ENCODE data around the gene PTPRE. TPM values are rescaled to one million over a fixed set of nuclear protein-coding genes. Genes with fewer than 3 reads are reported as not detected.

PTPRE gene
- total and polyA plus RNA-seq, 2 of the 4 experiments (the other 2 are of a cell fraction): 0.34 to 0.54 TPM

DNA sequence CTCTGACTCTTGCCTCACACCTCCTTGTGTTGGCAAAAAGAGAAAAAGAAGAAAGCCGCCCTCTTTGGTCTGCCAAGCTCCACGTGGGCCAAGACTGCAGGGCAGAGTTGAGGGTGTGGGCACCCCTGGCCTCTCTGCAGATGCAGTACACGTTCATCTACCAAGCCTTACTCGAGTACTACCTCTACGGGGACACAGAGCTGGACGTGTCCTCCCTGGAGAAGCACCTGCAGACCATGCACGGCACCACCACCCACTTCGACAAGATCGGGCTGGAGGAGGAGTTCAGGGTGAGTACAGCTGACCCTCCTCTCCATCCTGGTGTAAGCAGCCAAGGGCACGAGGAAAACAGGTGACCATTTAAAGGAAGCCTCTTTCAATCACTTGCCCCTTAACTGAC, 163.3 kb downstream of the PTPRE start:
- H2AK9ac ChIP-seq (replicated peaks; ENCODE audit: low read depth, low read length, poor library complexity): no peak overlapping the region
- H2BK20ac ChIP-seq (ENCODE audit: low read depth, low read length): no peak overlapping the region
- H3K4me1 ChIP-seq (ENCODE audit: control insufficient read depth, insufficient read depth, low read length): no peaks in the 10 kb centered on the region
- H2BK15ac ChIP-seq (ENCODE audit: low read depth, low read length): no peak overlapping the region
- H2BK5ac ChIP-seq (ENCODE audit: low read depth, low read length, poor library complexity, severe bottlenecking): no peak overlapping the region
- no peak overlapping the region for H3K4me2 ChIP-seq (ENCODE audit: low read depth, low read length)
- H3K14ac ChIP-seq (replicated peaks; ENCODE audit: low read depth, low read length): no peak overlapping the region
- no peak overlapping the region for H2BK120ac ChIP-seq (ENCODE audit: low read depth, low read length)
- ChIA-PET CTCF (interaction anchor here (1.4 to 1.6 kb wide), 2 partner anchors 8 to 59 kb away, joined by 7 to 8 read pairs; no protein-coding TSS in a partner anchor), POLR2A (ENCODE audit: unreplicated experiment) (no interaction called here)
- H3K4ac ChIP-seq (ENCODE audit: low read depth, low read length): no peak overlapping the region
- no peak overlapping the region for H4K91ac ChIP-seq (ENCODE audit: insufficient read depth, low read depth, low read length)
- H4K5ac ChIP-seq (ENCODE audit: low read depth, low read length): no peak overlapping the region
- ATAC-seq (ENCODE audit: low read depth) (no peak), DNase-seq (no peak)
- no peaks in the 10 kb centered on the region for H3K36me3 ChIP-seq (ENCODE audit: control insufficient read depth, insufficient read depth, low read length)
- H4K8ac ChIP-seq (ENCODE audit: low read depth in 2 of 2, low read length in 2 of 2): no peak overlapping the region
- no peaks in the 10 kb centered on the region for H3K9me1 ChIP-seq (ENCODE audit: insufficient read depth, low read length)
- no TSS peak for BruUV-seq (replicated peaks)
- no peaks in the 10 kb centered on the region for H4K20me1 ChIP-seq (ENCODE audit: insufficient read depth, low read length)
- H3K18ac ChIP-seq (ENCODE audit: low read depth, low read length): no peak overlapping the region
- in situ Hi-C loops (cut with MboI; ENCODE audit: low sequenced_read_pairs): loop anchor here (5.0 kb wide), 1 partner anchor 82 kb away; no protein-coding TSS in a partner anchor
- H3K9ac ChIP-seq (ENCODE audit: low read depth, low read length): no peak overlapping the region
- no peak overlapping the region for H2AK5ac ChIP-seq (ENCODE audit: low read depth, low read length)
- H3K4me3 ChIP-seq (ENCODE audit: insufficient read depth, low read depth, low read length): no peak overlapping the region
- no peaks in the 10 kb centered on the region for H3K79me1 ChIP-seq (ENCODE audit: low read depth in 1 of 2, low read length in 2 of 2)
- WGBS, 2 experiments (ENCODE audit: extremely low coverage in 2 of 2, insufficient read length in 1 of 2): 20% methylated on average over 1 of the region's 10 CpGs; no CpG with 5 or more reads in 1 of the 2 experiments
- no peak for TF ChIP-seq RCOR1 (IDR thresholded peaks at IDR 0.05; ENCODE audit: insufficient replicate concordance, low read length)
- H3K9me3 ChIP-seq (ENCODE audit: control insufficient read depth, insufficient read depth, low read length): no peaks in the 10 kb centered on the region
- intact Hi-C loops (cut with micrococcal nuclease): no loop called here
- dilution Hi-C loops (cut with HindIII; ENCODE audit: low sequenced_read_pairs, unreplicated experiment): no loop called here
- H3K23ac ChIP-seq (ENCODE audit: low read depth, low read length): no peak overlapping the region
- no peak overlapping the region for H3K27ac ChIP-seq (ENCODE audit: insufficient read depth, low read length)
- no peak overlapping the region for H3K56ac ChIP-seq (ENCODE audit: extremely low read depth, insufficient read depth, low read length)
- no peak overlapping the region for H2AFZ ChIP-seq (replicated peaks; ENCODE audit: low read length, poor library complexity)
- no peaks in the 10 kb centered on the region; the same call in 1 of the 2 replicates for H3K27me3 ChIP-seq (ENCODE audit: control insufficient read depth, insufficient read depth, low read length)
